Measurements from ENCODE around the gene RBM38. TPM values are rescaled to one million over a fixed set of nuclear protein-coding genes. Genes with fewer than 3 reads are reported as not detected.
A peak's percentile ranks its signal among the peaks of the same experiment; 100 is the strongest.

RBM38 gene
- total and polyA plus RNA-seq, 9 donors = 6.3 to 77.6 (median 36.6) TPM

- Histone ChIP-seq H3K27ac (no peak overlapping the region), H3K4me1 (ENCODE audit: insufficient read depth) (peaks cover 7% of the 10 kb centered on the region), H3K4me3 (no peak overlapping the region), H3K27me3 (no peaks in the 10 kb centered on the region), H3K9me3 (no peaks in the 10 kb centered on the region), H3K36me3 (no peaks in the 10 kb centered on the region)
- no peak for DNase-seq
- intact Hi-C loops (cut with DNase I) = no loop called here
- TF ChIP-seq CTCF (IDR thresholded peaks at IDR 0.05) (no peak), POLR2A (IDR thresholded peaks at IDR 0.05) (no peak), EP300 (IDR thresholded peaks at IDR 0.05) (no peak)
- WGBS, 3 donors = 87 to 91% (median 90%) methylated on average over 7 of the region's 7 CpGs
Observed at GRCh38 chr20:57432480-57432861, 41.3 kb downstream of the RBM38 start.

- H3K27ac ChIP-seq = no peak overlapping the region
- intact Hi-C loops (cut with DNase I) = no loop called here
Observed at GRCh38 chr20:57432862-57433491, 41.8 kb downstream of the RBM38 start.

GRCh38 chr20:57433657-57434389 is 42.6 kb downstream of the RBM38 start:
- Histone ChIP-seq H3K4me1 (ENCODE audit: insufficient read depth) (peaks cover 13% of the 10 kb centered on the region), H3K27me3 (no peaks in the 10 kb centered on the region), H3K9me3 (no peaks in the 10 kb centered on the region), H3K4me3 (no peak overlapping the region), H3K36me3 (no peaks in the 10 kb centered on the region), H3K27ac (no peak overlapping the region)
- DNase-seq = peak in 1 of 5 donors; percentile 17
- no peak for TF ChIP-seq CTCF (IDR thresholded peaks at IDR 0.05)
- no peak for TF ChIP-seq POLR2A (IDR thresholded peaks at IDR 0.05)
- TF ChIP-seq EP300 (IDR thresholded peaks at IDR 0.05) = no peak
- intact Hi-C loops (cut with DNase I) = no loop called here
- 93 to 94% (median 94%) methylated on average over 14 of the region's 14 CpGs for WGBS, 3 donors

More at GRCh38 chr20:57432862-57433491, 41.8 kb downstream of the RBM38 start:
- no peaks in the 10 kb centered on the region for H3K9me3 ChIP-seq
- peaks cover 7% of the 10 kb centered on the region for H3K4me1 ChIP-seq (ENCODE audit: insufficient read depth)
- TF ChIP-seq CTCF (IDR thresholded peaks at IDR 0.05) = no peak
- H3K36me3 ChIP-seq = no peaks in the 10 kb centered on the region
- WGBS, 3 donors = 36 to 52% (median 40%) methylated on average over 13 of the region's 13 CpGs
- no peaks in the 10 kb centered on the region for H3K27me3 ChIP-seq
- no peak overlapping the region for H3K4me3 ChIP-seq
- peak in 4 of 5 donors; percentile 44 to 53 (median 48) for DNase-seq

- H3K9me3 ChIP-seq = no peaks in the 10 kb centered on the region
- H3K4me1 ChIP-seq (ENCODE audit: insufficient read depth) = peaks cover 15% of the 10 kb centered on the region
- TF ChIP-seq EP300 (IDR thresholded peaks at IDR 0.05) (no peak), POLR2A (IDR thresholded peaks at IDR 0.05) (no peak), CTCF (IDR thresholded peaks at IDR 0.05) (no peak)
- H3K27ac ChIP-seq = no peak overlapping the region
- no peaks in the 10 kb centered on the region for H3K27me3 ChIP-seq
- no peak for DNase-seq
- intact Hi-C loops (cut with DNase I) = no loop called here
- H3K4me3 ChIP-seq = no peak overlapping the region
- WGBS, 3 donors = 89 to 95% (median 90%) methylated on average over 9 of the region's 9 CpGs
- no peaks in the 10 kb centered on the region for H3K36me3 ChIP-seq
Observed at GRCh38 chr20:57434390-57434700, 43.1 kb downstream of the RBM38 start.
